OCI-LY3 (cell line): ENCODE data around the gene DTNA.

Experiments used
- EZH2phosphoT487 ChIP-seq: fragments of 200-600 bp; shearing (Covaris generic); IDR thresholded peaks from 2 replicates; pipeline ENCODE4 v1.6.1; 2018; ENCODE audit warnings: antibody characterized with exemption, mixed run types, low read depth
- TF ChIP-seq, protein P1 (sequence below): fragments of 200-600, 300-600 bp; sonication (generic); IDR thresholded peaks from 2 replicates; pipeline ENCODE4 v1.5.1; 2014; ENCODE audit warnings: antibody characterized with exemption, low read length, low read depth

DNA sequence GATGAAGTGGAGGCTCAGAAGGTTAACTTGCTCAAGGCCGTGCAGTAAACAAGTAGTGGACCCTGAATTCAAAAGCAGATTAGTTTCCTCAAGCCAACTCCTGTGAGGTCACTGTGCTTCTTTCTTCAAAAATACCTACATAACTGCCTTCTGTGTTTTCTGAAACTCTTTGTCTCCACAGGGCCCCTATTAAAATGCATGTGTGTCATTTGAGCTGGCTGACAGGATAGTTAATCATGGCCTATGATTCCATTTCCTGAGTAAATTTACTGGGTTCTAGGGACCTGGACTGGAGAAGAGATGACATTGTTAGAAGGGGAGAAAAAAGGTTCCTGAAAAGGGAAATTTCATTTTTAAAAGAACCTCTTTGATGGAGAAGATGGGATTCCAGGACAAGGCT, 12.9 kb upstream of the DTNA start:
- TF ChIP-seq, protein P1, sequence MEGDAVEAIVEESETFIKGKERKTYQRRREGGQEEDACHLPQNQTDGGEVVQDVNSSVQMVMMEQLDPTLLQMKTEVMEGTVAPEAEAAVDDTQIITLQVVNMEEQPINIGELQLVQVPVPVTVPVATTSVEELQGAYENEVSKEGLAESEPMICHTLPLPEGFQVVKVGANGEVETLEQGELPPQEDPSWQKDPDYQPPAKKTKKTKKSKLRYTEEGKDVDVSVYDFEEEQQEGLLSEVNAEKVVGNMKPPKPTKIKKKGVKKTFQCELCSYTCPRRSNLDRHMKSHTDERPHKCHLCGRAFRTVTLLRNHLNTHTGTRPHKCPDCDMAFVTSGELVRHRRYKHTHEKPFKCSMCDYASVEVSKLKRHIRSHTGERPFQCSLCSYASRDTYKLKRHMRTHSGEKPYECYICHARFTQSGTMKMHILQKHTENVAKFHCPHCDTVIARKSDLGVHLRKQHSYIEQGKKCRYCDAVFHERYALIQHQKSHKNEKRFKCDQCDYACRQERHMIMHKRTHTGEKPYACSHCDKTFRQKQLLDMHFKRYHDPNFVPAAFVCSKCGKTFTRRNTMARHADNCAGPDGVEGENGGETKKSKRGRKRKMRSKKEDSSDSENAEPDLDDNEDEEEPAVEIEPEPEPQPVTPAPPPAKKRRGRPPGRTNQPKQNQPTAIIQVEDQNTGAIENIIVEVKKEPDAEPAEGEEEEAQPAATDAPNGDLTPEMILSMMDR, result no peak
- no peak for TF ChIP-seq EZH2phosphoT487
